HG03565 (cell line): Measurements from ENCODE around the gene RERE.

Source experiments
- ATAC-seq: cut with Tn5 transposase; IDR thresholded peaks from one replicate; pipeline ENCODE4 v1.9.1; 2021; ENCODE audit warnings: mild to moderate bottlenecking, moderate library complexity; ENCODE audit not compliant: unreplicated experiment

RERE gene

DNA sequence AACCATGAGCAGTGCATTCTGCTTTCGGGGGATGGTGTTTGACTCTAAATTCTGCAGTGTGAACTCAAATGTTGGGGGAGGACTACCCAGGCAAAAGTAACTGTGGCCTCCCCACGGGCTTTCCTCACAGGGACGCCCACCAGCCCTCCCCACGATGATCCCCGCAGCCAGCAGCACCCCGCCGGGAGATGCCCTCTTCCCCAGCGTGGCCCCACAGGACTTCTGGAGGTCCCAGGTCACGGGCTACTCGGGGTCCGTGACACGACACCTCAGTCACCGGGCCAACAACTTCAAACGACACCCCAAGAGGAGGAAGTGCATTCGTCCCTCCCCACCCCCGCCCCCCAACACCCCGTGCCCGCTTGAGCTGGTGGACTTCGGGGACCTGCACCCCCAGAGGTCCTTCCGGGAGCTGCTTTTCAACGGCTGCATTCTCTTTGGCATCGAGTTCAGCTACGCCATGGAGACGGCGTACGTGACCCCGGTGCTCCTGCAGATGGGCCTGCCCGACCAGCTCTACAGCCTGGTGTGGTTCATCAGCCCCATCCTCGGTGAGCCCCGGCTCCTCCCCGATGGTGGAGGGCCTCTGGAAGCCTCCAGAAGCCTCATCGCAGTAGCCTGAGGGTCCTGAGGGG, 493.1 kb downstream of the RERE start:
- ATAC-seq = no peak

DNA sequence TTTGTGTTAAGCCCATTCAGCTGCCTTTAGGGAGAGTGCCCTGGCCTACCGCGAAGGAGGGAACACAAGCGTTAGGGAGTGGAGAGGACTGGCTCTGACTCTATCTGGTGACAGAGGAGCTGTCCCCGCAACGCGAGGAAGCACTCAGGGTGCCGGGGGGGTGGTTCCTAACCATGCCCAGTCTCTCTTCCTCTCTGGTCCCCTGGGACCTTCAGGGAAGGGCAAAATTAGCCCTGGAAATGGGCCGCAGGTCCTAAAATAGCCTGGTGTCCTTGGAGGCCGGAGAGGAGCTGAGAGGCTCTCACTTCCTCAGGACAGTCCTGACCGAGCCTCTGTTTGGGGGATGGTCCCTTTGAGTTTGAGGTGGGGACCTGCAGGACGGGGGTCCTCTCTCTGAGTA, 493.7 kb downstream of the RERE start:
- ATAC-seq = no peak

DNA sequence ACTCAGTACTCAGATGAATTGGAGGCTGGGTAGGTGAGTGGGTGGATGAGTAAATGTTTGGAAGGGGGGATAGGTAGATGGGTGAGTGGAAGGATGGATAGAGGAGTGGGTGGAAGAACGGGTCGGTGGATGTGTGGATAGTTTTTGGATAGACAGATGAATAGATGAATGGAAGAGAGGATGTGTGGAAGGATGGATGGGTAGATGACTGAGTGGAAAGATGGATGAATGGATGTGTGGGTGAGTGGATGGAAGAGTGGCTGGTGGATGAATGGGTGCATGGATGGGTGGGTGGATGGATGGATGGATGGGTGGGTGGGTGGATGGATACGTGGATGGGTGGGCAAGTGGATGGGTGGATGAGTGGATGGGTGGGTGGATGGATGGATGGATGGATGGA, 495.8 kb downstream of the RERE start:
- ATAC-seq = no peak

DNA sequence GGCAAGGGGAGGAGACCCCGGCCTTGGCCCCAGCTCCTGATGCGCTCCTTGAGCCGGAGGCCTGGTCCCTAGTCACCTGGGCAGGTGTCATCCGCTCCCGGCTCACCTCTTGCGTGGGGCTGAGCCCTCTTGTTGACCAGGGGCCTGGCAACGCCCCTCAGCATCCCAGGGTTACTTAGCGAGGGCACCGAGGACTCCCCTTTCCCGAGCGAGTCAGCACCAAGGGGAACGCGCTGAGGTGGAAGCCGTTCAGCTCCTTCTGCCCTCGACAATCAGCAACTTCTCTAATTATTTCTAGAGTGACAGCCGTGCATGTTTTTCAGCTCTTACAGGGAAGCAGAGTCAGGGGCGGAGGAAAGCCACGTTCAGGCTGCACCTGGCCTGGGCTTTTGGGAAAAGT, 499.0 kb downstream of the RERE start:
- ATAC-seq = no peak

DNA sequence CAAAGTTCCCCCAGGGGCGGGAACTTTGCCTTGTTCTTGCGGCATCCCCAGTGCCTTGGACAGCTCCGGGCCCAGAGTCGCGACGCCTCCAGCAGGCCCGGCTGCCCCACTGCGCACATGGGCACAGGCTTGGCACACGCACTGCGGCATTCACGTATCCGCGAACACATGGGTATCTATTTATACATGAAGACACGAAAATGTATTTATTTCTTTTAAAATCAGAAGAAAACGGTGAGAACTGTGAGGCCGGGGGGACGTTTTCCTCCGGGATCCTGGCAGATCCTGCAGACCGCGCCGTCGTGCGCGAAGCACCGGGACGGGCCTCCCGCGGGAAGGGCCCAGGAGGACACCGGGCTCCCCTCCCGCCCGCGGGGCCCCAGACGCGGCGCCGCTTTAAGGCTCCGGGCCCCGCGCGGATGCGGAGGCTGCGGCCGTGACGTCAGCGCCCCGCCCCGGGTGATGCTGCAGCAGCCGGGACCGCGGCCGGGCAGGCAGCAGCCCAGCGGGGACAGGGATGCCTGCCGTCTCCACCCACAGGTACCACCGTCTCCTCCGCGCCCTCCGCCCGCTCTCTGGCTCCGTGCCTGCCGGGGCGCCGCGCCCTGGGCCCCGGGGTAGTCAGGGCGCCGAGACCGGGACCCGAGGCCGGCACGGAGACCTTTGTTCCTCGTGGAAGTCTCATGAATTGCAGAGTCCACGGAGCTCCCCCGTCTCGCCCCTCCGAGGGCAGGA, 499.6 kb downstream of the RERE start, which contains the start of gene SLC45A1:
SLC45A1 (plus strand) TSS at position 468 of the 735 bp plus-strand sequence. CDS start 6,216 bp downstream, outside the sequence.
- ATAC-seq = no peak

DNA sequence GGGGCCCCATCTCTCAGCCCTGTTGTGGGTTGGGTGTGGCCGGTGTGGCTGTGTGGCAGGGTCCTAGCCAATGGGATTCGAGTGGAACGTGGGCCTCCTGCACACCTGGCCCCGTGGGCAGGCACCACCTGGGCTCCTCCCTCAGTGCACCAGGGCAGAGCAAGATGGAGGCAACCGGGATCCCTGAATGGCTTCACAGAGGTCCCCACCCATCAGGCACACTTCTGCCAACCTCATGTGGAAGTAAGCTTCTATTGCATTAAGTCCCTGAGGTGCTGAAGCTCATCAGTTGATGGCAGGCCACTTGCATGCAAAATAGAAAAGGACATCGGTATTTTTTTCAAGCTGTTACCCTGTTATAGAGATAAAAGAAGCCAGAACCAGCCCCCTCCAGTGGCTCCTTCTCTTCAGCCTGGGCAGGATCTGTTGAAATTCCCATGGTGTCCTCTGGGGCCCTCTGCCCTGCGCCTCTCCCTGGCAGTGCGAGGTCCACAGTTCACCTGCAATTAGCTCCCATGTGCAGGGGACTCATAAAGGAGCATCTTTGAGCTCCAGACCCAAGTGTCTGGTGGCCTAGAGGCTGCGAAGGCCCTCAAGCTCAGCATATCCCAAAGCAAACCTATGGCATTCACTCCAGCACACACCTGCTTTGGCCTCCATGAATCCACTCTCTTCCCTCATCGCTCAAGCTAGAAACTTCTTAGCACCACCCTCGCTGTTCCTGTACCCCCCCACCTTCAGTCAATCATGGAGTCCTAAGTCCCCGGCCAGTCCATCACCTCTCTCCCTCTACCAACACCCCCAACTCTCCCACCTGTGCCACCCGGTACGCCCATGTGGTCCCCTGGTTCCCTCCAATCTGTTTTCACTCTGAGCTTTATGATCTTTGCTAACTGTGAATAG, 501.6 kb downstream of the RERE start:
- no peak for ATAC-seq

DNA sequence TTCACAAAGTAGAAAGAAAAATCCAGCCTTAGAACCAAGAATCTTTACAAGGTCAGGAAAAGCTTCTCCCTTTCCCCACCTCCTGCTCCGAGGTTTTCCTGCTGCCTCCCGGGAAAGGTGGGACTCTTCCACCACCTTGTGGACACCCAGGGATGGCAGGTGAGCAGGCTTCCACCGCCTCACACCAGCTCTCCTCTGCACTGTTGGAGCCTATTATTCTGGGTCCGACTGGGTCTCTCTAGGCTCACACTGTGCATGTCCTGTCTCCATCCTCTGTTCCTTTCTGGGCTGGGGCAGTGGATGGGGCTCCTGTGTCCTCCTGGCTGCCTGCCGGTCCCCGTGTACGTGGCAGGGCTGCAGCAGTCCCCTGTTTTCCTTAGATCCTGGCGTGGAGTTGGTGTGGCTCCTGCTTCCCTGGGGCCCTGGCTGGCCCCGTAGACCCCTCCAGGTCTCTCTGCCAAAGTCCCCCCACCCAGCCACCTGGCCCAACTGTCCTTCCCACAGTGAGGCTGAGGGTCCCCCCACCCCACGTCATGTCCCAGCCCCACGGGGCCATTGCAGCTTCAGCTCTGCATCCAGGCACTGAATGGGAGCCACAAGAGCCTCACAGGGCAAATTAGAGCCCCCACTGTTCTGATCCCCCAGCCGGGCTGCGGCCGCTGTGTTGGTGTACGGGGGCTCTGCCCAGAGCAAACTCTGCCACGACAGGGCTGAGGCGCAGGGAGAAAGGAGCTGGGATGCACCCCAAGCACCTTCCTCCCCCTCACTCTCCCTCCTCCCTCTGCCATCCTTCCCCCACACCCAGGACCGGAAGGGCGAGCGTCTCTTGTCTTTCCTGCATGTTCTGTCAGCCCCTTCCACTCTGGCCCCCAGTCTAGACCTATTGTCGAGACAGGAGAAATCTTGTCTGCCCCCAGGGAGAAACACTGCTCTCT, 502.8 kb downstream of the RERE start:
- ATAC-seq = no peak

DNA sequence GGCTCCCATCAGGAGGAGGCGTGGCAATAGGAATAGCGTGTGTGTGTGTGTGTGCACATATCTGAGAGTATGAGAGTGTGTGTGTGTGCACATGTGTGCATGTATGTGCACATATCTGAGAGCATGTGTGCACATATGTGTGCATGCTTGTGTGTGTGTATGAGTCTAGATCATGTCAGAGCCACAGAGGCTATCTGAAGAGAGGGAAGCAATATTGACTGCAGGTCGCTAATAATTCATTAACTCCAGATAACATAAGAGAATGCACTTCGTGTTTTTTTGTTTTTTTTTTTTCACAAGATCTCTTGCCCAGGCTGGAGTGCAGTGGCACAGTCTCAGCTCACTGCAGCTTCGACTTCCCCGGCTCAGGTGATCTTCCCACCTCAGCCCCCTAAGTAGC, 504.2 kb downstream of the RERE start:
- no peak for ATAC-seq

DNA sequence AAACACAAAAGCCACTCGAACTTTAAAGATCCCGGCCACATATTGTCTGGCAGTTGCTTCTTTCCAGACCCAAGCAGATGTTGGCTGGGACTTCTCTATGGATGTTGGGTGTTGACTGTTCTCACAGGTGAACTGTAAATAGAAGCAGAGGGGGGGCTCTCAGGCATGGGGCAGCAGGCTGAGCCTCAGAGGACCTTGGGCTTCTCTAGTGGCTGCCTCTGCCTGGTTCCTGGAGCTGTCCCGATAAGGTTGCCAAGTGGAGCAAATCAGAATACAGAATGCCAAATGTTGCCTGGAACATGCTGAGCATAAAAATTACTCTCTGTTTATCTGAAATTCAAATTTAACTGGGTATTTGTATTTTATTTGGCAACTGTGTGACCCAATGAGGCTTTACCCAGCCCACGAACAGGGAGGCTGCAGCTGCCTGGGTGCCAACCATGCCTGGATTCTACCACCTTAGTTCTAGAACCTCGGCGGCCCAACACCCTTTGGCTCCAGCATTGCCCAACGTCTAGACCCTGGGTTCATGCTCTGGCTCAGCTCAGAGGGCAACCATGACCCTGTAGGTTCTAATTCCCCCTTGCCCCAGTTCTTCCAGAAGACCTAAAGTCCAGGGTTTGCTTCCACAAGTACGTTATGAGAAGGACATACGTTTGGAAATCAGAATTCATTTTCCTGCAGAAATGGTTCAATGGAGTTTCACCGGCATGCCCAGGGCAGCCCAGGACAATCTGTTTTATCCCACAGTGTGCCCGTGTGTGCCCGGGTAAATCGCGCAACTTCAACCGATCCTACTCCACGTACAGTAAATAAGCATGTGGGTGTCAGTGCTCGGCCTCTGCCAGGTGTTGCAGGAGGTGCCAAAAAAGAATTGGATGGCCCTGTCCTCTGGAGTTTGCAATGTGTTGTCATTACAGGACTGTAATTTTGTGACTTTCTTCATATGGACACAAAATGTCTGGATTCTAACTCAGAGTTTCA, 504.9 kb downstream of the RERE start:
- no peak for ATAC-seq

DNA sequence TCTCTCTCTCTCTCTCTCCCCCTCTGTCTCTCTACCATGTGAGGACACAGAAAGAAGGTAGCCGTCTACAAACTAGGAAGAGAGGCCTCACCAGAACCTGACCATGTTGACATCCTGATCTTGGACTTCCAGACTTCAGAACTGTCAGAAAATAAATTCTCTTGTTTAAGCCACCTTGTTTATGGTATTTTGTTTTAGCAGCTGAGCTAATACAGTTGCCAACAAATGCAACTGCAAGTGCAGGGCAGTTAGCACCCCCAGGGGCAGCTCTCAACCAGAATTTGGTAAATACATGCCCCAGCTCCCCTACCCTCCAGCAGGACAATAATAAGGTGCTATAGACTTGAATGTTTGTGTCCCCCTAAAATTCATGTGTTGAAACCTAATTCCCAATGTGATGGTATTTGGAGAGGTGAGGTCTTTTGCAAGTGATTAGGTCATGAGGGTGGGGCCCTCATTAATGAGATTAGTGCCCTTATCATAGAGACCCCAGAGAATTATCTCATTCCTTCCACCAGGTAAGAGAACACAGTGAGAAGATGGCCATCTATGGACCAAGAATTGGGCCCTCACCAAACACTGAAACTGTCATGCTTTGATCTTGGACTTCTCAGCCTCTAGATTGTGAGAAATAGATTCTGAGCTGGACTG, 506.2 kb downstream of the RERE start:
- no peak for ATAC-seq

DNA sequence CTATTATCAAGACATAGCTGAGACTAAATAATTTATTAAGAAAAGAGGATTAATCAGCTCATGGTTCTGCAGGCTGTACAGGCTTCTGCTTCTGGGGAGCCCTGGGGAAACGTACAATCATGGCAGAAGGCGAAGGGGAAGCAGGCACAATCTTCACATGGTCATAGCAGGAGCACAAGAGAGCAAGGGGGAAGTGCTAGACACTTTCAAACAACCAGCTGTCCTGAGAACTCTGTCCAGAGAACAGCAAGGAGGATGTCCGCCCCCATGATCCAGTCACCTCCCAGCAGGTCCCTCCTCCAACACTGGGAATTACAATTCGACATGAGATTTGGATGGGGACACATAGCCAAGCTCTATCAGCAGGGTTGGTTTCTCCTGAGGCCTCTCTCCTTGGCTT, 509.8 kb downstream of the RERE start:
- no peak for ATAC-seq

DNA sequence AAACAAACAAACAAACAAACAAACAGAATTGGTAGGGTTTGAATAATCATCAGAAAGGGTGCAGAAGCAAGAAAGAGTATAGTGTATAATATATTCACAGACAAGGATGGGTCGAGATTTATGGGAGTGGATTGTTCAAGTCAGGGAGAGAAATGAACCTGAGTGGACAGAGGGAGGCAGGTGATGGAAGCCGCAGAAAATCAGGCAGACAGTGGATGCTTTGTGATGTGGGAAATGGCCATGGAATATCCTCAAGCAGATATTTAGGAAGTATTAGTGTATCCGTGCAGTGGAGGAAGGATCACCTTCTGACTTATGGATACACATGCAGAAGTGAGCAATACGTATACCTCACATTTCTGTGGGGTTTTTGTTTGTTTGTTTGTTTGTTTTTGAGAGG, 513.6 kb downstream of the RERE start:
- no peak for ATAC-seq

DNA sequence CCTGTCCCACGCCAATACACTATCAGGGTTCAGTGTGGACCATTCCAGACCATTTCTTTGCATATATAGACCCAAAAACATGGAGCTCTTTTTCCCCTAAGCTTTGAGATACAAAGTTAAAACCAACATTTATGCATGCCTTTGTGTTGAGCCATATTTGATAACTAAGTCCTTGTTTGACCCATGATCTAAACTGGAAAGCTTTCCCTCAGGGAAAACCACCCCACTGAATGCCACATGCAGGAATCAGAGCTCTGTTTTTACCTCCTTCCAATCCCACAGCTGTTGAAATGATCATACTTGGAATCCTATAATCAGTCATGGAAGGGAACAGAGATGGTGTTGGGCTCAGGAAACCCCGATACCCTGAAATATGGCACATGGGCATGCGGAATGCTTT, 514.3 kb downstream of the RERE start:
- ATAC-seq = no peak
